Panc1 (cell line): ENCODE results near the gene GULP1.

Experiments
- POLR2AphosphoS5 ChIP-seq: IDR thresholded peaks from 2 replicates; pipeline ENCODE4 v1.6.1; 2012; ENCODE audit warnings: mild to moderate bottlenecking, low read depth, low read length, moderate library complexity
- SIN3A ChIP-seq: IDR thresholded peaks from 2 replicates; pipeline ENCODE4 v1.6.1; 2012; ENCODE audit warnings: low read depth, mild to moderate bottlenecking, low read length, moderate library complexity, borderline replicate concordance; ENCODE audit not compliant: insufficient read depth
- TF ChIP-seq, protein P1 (sequence below): fragments of 450-650 bp; IDR thresholded peaks from 2 replicates; pipeline ENCODE4 v1.5.1; 2017; ENCODE audit warnings: mild to moderate bottlenecking

DNA sequence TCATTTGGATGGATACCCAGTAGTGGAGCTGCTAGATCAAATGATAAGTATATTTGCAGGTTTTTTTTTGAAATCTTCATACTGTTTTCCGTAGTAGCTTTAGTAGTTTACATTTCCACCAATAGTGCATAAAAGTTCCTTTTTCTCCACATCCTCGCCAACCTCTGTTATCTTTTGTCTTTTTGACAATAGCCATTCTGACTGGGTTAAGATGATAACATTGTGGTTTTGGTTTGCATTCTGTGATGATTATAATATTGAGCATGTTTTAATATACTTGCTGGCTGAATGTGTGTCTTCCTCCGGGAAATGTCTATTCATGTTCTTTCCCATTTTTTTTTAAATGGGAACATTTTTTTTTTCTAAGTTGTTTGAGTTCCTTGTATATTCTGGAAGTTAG is 260.0 kb downstream of the GULP1 start:
- TF ChIP-seq, protein P1, sequence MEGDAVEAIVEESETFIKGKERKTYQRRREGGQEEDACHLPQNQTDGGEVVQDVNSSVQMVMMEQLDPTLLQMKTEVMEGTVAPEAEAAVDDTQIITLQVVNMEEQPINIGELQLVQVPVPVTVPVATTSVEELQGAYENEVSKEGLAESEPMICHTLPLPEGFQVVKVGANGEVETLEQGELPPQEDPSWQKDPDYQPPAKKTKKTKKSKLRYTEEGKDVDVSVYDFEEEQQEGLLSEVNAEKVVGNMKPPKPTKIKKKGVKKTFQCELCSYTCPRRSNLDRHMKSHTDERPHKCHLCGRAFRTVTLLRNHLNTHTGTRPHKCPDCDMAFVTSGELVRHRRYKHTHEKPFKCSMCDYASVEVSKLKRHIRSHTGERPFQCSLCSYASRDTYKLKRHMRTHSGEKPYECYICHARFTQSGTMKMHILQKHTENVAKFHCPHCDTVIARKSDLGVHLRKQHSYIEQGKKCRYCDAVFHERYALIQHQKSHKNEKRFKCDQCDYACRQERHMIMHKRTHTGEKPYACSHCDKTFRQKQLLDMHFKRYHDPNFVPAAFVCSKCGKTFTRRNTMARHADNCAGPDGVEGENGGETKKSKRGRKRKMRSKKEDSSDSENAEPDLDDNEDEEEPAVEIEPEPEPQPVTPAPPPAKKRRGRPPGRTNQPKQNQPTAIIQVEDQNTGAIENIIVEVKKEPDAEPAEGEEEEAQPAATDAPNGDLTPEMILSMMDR: no peak
- TF ChIP-seq POLR2AphosphoS5 (no peak), SIN3A (no peak)
